Erythroblast (primary cell): ENCODE results near the gene TRAM2.

Experiments used
- GATA1 ChIP-seq: IDR thresholded peaks from 2 replicates; pipeline ENCODE4 v1.6.1; 2011; ENCODE audit warnings: low read depth, mild to moderate bottlenecking, control low read depth, low read length, moderate library complexity
- POLR2A ChIP-seq: IDR thresholded peaks from 2 replicates; pipeline ENCODE4 v1.6.1; 2011; ENCODE audit warnings: mild to moderate bottlenecking, low read length

DNA sequence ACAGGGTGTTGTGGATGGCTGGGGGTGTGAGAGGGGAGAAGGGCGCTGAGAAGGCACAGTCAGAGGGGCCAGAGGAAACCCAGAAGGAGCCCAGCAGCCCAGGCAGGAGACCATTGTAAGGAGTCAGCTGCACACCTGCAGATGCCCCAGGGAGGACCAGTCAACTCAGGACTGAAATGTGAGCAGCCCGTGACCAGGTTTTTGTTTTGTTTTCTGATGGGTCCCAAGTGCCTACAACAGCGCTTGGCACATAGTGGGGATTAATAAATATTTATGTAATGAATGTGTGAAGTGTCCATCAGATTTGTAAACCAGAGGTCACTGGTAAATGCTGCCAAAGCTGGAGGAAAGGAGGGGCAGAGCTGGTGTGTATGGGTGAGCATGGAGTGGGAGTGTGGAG lies 30.2 kb downstream of the TRAM2 start:
- TF ChIP-seq POLR2A (no peak), GATA1 (no peak)
